Omental fat pad (tissue), 4 donors: Measurements from ENCODE around the gene CSNK1D. TPM values are rescaled to one million over a fixed set of nuclear protein-coding genes. Genes with fewer than 3 reads are reported as not detected.

Source experiments
- ATAC-seq: fragments of 150-250 bp; one replicate; pipeline ENCODE4 v1.9.1; 2016; ENCODE audit warnings: mild to moderate bottlenecking, moderate library complexity; ENCODE audit not compliant: low FRiP score
- DNase-seq: peaks from one replicate; pipeline ENCODE4 v3.0.0-alpha.2; 2019; ENCODE audit warnings: low spot score
- CTCF ChIP-seq, 3 donors: fragments of 450-650 bp; IDR thresholded peaks; one replicate each; pipeline ENCODE4 v1.5.1; 2016 to 2017; ENCODE audit warnings: antibody characterized with exemption in 3 of 3, mild to moderate bottlenecking in 3 of 3, moderate library complexity in 2 of 3
- total RNA-seq, 4 donors: library from RNA; depleted of rRNA; stranded (reverse); fragments of >200 nt; gene quantifications; one replicate each; pipeline ENCODE4 v1.1.0, GENCODE V29; 2016

The CSNK1D gene
- total RNA-seq, 4 donors from 2014 or later, result 54.7 to 117 (median 98.4) TPM

GRCh38 chr17:82235775-82236141 lies 37.7 kb downstream of the CSNK1D start:
- TF ChIP-seq CTCF (IDR thresholded peaks at IDR 0.05), result no peak
- DNase-seq (no peak), ATAC-seq (no peak)

GRCh38 chr17:82235056-82235774 lies 38.3 kb downstream of the CSNK1D start:
- no peak for TF ChIP-seq CTCF (IDR thresholded peaks at IDR 0.05)
- DNase-seq, result no peak
- no peak for ATAC-seq

- TF ChIP-seq CTCF (IDR thresholded peaks at IDR 0.05), result no peak
- ATAC-seq, result no peak
- DNase-seq, result no peak
These were observed 39.1 kb downstream of the CSNK1D start for GRCh38 chr17:82234211-82235055.

- no peak for ATAC-seq
- no peak for DNase-seq
- TF ChIP-seq CTCF (IDR thresholded peaks at IDR 0.05), result no peak
These were observed 40.4 kb downstream of the CSNK1D start for GRCh38 chr17:82232876-82233785.

- DNase-seq (no peak), ATAC-seq (no peak)
- TF ChIP-seq CTCF (IDR thresholded peaks at IDR 0.05), result no peak
These were observed 41.1 kb downstream of the CSNK1D start for GRCh38 chr17:82232322-82232820.

GRCh38 chr17:82231562-82232321 lies 41.8 kb downstream of the CSNK1D start:
- no peak for TF ChIP-seq CTCF (IDR thresholded peaks at IDR 0.05)
- DNase-seq, result no peak
- ATAC-seq, result peak; percentile 40
